Breast epithelium (tissue), 4 donors: ENCODE data around the gene STEAP1B. TPM values are rescaled to one million over a fixed set of nuclear protein-coding genes. Genes with fewer than 3 reads are reported as not detected.
"Not testable (repeated sequence)": the region's sequence is repeated elsewhere in the genome, so short reads cannot be mapped to it uniquely, and the experiment has no call there.

Source experiments
- DNase-seq, 2 donors: peaks; one replicate each; pipeline ENCODE4 v3.0.0-alpha.2; 2019; ENCODE audit warnings: low spot score in 2 of 2
- H3K27ac ChIP-seq, 2 donors: fragments of 200-600 bp; sonication (generic) in 1 of 2; one replicate each; pipeline ENCODE4 v1.5.1; 2016 to 2019; ENCODE audit warnings: mild to moderate bottlenecking in 1 of 2
- H3K27me3 ChIP-seq, 2 donors: fragments of 200-600 bp; sonication (generic) in 1 of 2; one replicate each; pipeline versions ENCODE4 v1.5.1 to v1.6.0; 2017 to 2019; ENCODE audit warnings: control low read depth in 1 of 2, mild to moderate bottlenecking in 1 of 2
- H3K36me3 ChIP-seq: fragments of 200-600 bp; one replicate; pipeline ENCODE4 v1.5.1; 2019
- H3K4me1 ChIP-seq, 2 donors: fragments of 200-600 bp; sonication (generic); one replicate each; pipeline ENCODE4 v1.5.1; 2016 to 2019; ENCODE audit warnings: control low read depth in 1 of 2
- H3K4me3 ChIP-seq, 3 donors: fragments of 200-600 bp; sonication (generic); 1 replicate in 2 of 3; 2 replicates in 1 of 3; pipeline ENCODE4 v1.5.1; 2016 to 2019; ENCODE audit warnings: mild to moderate bottlenecking in 3 of 3, moderate library complexity in 2 of 3
- H3K9me3 ChIP-seq, 2 donors: fragments of 200-600 bp; sonication (generic) in 1 of 2; one replicate each; pipeline ENCODE4 v1.5.1; 2016 to 2019; ENCODE audit warnings: control low read depth in 1 of 2
- CTCF ChIP-seq, 3 donors: fragments of 450-650 bp; IDR thresholded peaks; one replicate each; pipeline ENCODE4 v1.5.1; 2016 to 2017; ENCODE audit warnings: antibody characterized with exemption in 3 of 3, mild to moderate bottlenecking in 3 of 3, moderate library complexity in 3 of 3
- POLR2A ChIP-seq: fragments of 450-650 bp; IDR thresholded peaks from one replicate; pipeline ENCODE4 v1.6.1; 2016; ENCODE audit warnings: antibody characterized with exemption, mild to moderate bottlenecking, moderate library complexity
- POLR2AphosphoS5 ChIP-seq, 3 donors: sonication (generic); formaldehyde crosslinking; IDR thresholded peaks; one replicate each; pipeline ENCODE4 v1.6.1; 2017; ENCODE audit warnings: antibody characterized with exemption in 3 of 3
- intact Hi-C: fragments of 100-400 bp; cut with DNase I; formaldehyde crosslinking; loops from one replicate; pipeline ENCODE4 v1.15.1; 2023; ENCODE audit warnings: low total_unique reads
- total RNA-seq, 3 donors: library from RNA; depleted of rRNA; stranded (reverse); fragments of >200 nt; gene quantifications; one replicate each; pipeline ENCODE4 v1.1.0, GENCODE V29; 2016

Gene STEAP1B
- total RNA-seq: 1 to 10 TPM in 1 of 3 donors, under 1 TPM in 2; 0.32 to 1.0 (median 0.66) TPM

- peak; percentile 66 to 78 for DNase-seq
- H3K27ac ChIP-seq, intact Hi-C loops, H3K9me3 ChIP-seq, H3K27me3 ChIP-seq, H3K4me1 ChIP-seq, H3K36me3 ChIP-seq: not testable (repeated sequence)
- peak within 1 kb of the TSS; percentile 11 to 54 (median 30) for H3K4me3 ChIP-seq
- peak in 2 of 3 donors; percentile 54 to 55 for TF ChIP-seq CTCF (IDR thresholded peaks at IDR 0.05)
Observed at GRCh38 chr7:22499888-22500689, at the start of gene STEAP1B. STEAP1B (minus strand) TSS chr7:22500188; CDS start chr7:22494855, 5,333 bp downstream.

- Histone ChIP-seq H3K36me3 (no peaks in the 10 kb centered on the region), H3K27me3 (peaks cover 5 to 29% of the 10 kb centered on the region in 2 donors), H3K4me3 (no peak overlapping the region), H3K4me1 (peaks cover 0 to 7% of the 10 kb centered on the region in 2 donors), H3K9me3 (no peaks in the 10 kb centered on the region), H3K27ac (no peak overlapping the region)
- intact Hi-C loops: no loop called here
- TF ChIP-seq POLR2A (no peak), CTCF (IDR thresholded peaks at IDR 0.05) (no peak), POLR2AphosphoS5 (IDR thresholded peaks at IDR 0.05) (no peak)
- no peak for DNase-seq
Observed at GRCh38 chr7:22549051-22549450, 49.1 kb upstream of the STEAP1B start.

GRCh38 chr7:22548313-22548712 is 48.3 kb upstream of the STEAP1B start:
- no peak overlapping the region for H3K27ac ChIP-seq
- H3K4me1 ChIP-seq: peaks cover 0 to 7% of the 10 kb centered on the region in 2 donors
- H3K4me3 ChIP-seq: no peak overlapping the region
- peaks cover 5 to 29% of the 10 kb centered on the region in 2 donors for H3K27me3 ChIP-seq
- TF ChIP-seq POLR2A (no peak), CTCF (IDR thresholded peaks at IDR 0.05) (no peak), POLR2AphosphoS5 (IDR thresholded peaks at IDR 0.05) (no peak)
- intact Hi-C loops: no loop called here
- H3K36me3 ChIP-seq: no peaks in the 10 kb centered on the region
- H3K9me3 ChIP-seq: no peaks in the 10 kb centered on the region
- DNase-seq: no peak

- Histone ChIP-seq H3K27ac (no peak overlapping the region), H3K4me3 (no peak overlapping the region), H3K36me3 (no peaks in the 10 kb centered on the region), H3K27me3 (peaks cover 5 to 24% of the 10 kb centered on the region in 2 donors), H3K9me3 (no peaks in the 10 kb centered on the region), H3K4me1 (peaks cover 0 to 7% of the 10 kb centered on the region in 2 donors)
- intact Hi-C loops: no loop called here
- TF ChIP-seq POLR2AphosphoS5 (IDR thresholded peaks at IDR 0.05): no peak
- no peak for TF ChIP-seq CTCF (IDR thresholded peaks at IDR 0.05)
- no peak for TF ChIP-seq POLR2A
- no peak for DNase-seq
Observed at GRCh38 chr7:22546769-22547168, 46.8 kb upstream of the STEAP1B start.

- TF ChIP-seq POLR2AphosphoS5 (IDR thresholded peaks at IDR 0.05): no peak
- TF ChIP-seq POLR2A: no peak
- TF ChIP-seq CTCF (IDR thresholded peaks at IDR 0.05): no peak
- H3K27ac ChIP-seq: no peak overlapping the region
- H3K36me3 ChIP-seq: no peaks in the 10 kb centered on the region
- peaks cover 5 to 18% of the 10 kb centered on the region in 2 donors for H3K27me3 ChIP-seq
- H3K4me3 ChIP-seq: no peak overlapping the region
- no peak for DNase-seq
- H3K9me3 ChIP-seq: no peaks in the 10 kb centered on the region
- H3K4me1 ChIP-seq: peaks cover 0 to 7% of the 10 kb centered on the region in 2 donors
- intact Hi-C loops: no loop called here
Observed at GRCh38 chr7:22545529-22545928, 45.5 kb upstream of the STEAP1B start.
